Measurements from ENCODE around the gene AGAP1.

DNA sequence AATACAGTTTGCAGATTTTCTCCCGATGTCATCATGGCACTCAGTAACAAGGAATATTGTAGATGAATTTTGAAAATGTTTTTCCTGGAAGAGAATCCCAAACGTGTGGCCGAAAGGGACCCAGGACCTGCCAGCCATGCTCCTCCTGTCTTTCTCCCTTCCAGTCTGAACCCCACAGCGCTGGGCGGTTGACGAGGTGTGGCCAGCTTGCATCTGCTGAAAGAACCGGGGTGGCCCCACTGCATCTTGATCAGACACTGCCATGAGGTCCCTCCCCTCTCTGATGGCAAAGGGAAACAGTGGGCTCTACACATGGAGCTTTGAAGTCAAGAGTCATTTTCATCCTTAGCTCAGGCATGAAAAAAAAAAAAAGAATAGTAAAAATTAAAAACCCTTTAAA, 240.3 kb downstream of the AGAP1 start:
- TF ChIP-seq, protein P1, sequence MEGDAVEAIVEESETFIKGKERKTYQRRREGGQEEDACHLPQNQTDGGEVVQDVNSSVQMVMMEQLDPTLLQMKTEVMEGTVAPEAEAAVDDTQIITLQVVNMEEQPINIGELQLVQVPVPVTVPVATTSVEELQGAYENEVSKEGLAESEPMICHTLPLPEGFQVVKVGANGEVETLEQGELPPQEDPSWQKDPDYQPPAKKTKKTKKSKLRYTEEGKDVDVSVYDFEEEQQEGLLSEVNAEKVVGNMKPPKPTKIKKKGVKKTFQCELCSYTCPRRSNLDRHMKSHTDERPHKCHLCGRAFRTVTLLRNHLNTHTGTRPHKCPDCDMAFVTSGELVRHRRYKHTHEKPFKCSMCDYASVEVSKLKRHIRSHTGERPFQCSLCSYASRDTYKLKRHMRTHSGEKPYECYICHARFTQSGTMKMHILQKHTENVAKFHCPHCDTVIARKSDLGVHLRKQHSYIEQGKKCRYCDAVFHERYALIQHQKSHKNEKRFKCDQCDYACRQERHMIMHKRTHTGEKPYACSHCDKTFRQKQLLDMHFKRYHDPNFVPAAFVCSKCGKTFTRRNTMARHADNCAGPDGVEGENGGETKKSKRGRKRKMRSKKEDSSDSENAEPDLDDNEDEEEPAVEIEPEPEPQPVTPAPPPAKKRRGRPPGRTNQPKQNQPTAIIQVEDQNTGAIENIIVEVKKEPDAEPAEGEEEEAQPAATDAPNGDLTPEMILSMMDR (IDR thresholded peaks at IDR 0.05), result no peak
- no peak for TF ChIP-seq POLR2A (IDR thresholded peaks at IDR 0.05)
